GM18519 (cell line): ENCODE data around the gene STARD7.
"Not testable (repeated sequence)": the region's sequence is repeated elsewhere in the genome, so short reads cannot be mapped to it uniquely, and the experiment has no call there.

Experiments used
- ATAC-seq: cut with Tn5 transposase; IDR thresholded peaks from one replicate; pipeline ENCODE4 v1.9.1; 2021; ENCODE audit warnings: mild to moderate bottlenecking, moderate library complexity; ENCODE audit not compliant: unreplicated experiment, low FRiP score

STARD7 gene

GRCh38 chr2:96236882-96237281, 28.3 kb upstream of the STARD7 start:
- no peak for ATAC-seq

GRCh38 chr2:96233880-96234316, 25.3 kb upstream of the STARD7 start:
- peak; percentile 67 for ATAC-seq

GRCh38 chr2:96233436-96233835, 24.8 kb upstream of the STARD7 start:
- no peak for ATAC-seq

- ATAC-seq: no peak
Measured at GRCh38 chr2:96231316-96231715, 22.7 kb upstream of the STARD7 start.

- peak; percentile 59 for ATAC-seq
Measured at GRCh38 chr2:96225016-96225533, 16.4 kb upstream of the STARD7 start.

- not testable (repeated sequence) for ATAC-seq
Measured at GRCh38 chr2:96221106-96221505, 12.5 kb upstream of the STARD7 start.

GRCh38 chr2:96219959-96220358, 11.3 kb upstream of the STARD7 start:
- ATAC-seq: not testable (repeated sequence)

- ATAC-seq: no peak
Measured at GRCh38 chr2:96218508-96219131, 10.0 kb upstream of the STARD7 start.

GRCh38 chr2:96214554-96214953, 5.9 kb upstream of the STARD7 start:
- ATAC-seq: no peak

GRCh38 chr2:96213379-96213778, 4.8 kb upstream of the STARD7 start:
- ATAC-seq: no peak

GRCh38 chr2:96212339-96212738, 3.7 kb upstream of the STARD7 start:
- no peak for ATAC-seq

GRCh38 chr2:96209729-96210085, 1.1 kb upstream of the STARD7 start:
- no peak for ATAC-seq

- ATAC-seq: no peak
Measured at GRCh38 chr2:96209011-96209728, 543 bp upstream of the STARD7 start.

- ATAC-seq: no peak
Measured at GRCh38 chr2:96207774-96208142, 869 bp downstream of the STARD7 start.

- no peak for ATAC-seq
Measured at GRCh38 chr2:96207073-96207773, 1.4 kb downstream of the STARD7 start.

GRCh38 chr2:96205888-96206287, 2.7 kb downstream of the STARD7 start:
- ATAC-seq: no peak

GRCh38 chr2:96204836-96205624, 3.6 kb downstream of the STARD7 start:
- ATAC-seq: no peak

- no peak for ATAC-seq
Measured at GRCh38 chr2:96203130-96204028, 5.2 kb downstream of the STARD7 start.

- ATAC-seq: no peak
Measured at GRCh38 chr2:96202152-96202854, 6.3 kb downstream of the STARD7 start.
